A673 (cell line): ENCODE measurements around the gene OLFM4.

Source experiments
- CTCF ChIP-seq: fragments of 300-800, 200-600 bp; sonication (generic); conservative IDR thresholded peaks from 2 replicates; pipeline ENCODE4 v1.5.1; 2017; ENCODE audit warnings: low read depth, mild to moderate bottlenecking, antibody characterized with exemption, low read length, moderate library complexity, mixed read lengths
- EZH2 ChIP-seq: fragments of 200-600 bp; sonication (generic); IDR thresholded peaks from 2 replicates; pipeline ENCODE4 v1.6.1; 2017; ENCODE audit warnings: borderline replicate concordance, low read depth, mild to moderate bottlenecking, mixed read lengths, antibody characterized with exemption, low read length; ENCODE audit not compliant: poor library complexity, severe bottlenecking

DNA sequence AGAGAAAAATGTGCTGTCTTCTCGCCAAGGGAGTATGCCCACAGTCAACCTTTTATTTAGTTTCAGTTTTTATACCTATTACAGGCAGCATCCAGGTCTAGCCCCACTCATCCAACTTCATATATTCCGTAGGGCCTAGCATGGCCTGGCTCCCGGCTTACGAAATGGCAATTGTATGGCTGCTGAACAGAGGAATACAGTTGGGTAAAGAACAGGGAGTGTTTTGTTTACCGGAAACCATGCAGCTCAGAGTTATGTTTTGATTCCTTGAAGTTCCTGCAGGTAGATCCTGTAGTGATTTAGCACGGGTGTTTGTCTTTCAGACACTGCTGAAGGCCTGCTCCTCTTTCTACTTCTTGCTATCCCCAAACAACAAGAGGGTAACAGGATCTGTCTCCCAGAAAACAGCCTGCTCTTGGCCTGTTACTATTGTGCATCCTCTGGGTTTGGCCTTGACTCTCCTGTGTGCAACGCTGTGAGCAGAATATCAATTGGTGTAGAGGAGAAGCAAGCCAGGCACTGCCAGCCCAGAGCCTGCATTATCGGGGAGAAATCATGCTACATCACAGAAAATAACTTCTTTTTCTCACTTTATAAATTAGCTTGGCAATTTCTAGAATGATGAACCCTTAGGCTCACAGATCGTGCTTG lies 32.4 kb downstream of the OLFM4 start:
- TF ChIP-seq CTCF (no peak), EZH2 (no peak)
